ENCODE data around the gene TBKBP1. TPM values are rescaled to one million over a fixed set of nuclear protein-coding genes. Genes with fewer than 3 reads are reported as not detected.

Gene TBKBP1
- total and polyA plus RNA-seq, 9 of the 15 experiments (the other 6 are each of a cell fraction or from before 2014, with no cell fraction given) = 0.03 to 15.6 (median 6.8) TPM

DNA sequence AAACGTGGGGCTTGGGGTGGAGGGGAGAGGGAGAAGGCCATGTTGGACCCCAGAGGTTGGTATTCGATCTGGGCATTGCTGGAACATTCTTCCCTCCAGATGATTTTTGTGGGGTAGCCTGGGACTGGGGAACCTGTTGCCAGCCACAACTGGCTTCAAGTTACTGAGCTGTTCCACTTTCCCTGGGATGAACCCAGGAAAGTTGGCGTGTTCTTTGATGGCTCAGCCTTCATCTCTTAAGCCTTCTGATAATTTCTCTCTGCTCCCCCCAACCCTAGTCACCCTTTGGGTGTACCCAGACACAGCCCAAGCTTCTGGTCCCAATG is 41.1 kb downstream of the TBKBP1 start:
- FAIRE-seq = no peak
- Histone ChIP-seq H3K4me2 (ENCODE audit: insufficient read depth, low read length) (no peak overlapping the region), H3K4me3 (no peak overlapping the region), H3K4me1 (replicated peaks in 1 of 2; ENCODE audit: control insufficient read depth in 2 of 2, insufficient read depth in 2 of 2, low read length in 2 of 2) (peaks cover 0 to 12% of the 10 kb centered on the region in 2 experiments; a peak in 2 of 5 replicates), H3K9me3 (replicated peaks; ENCODE audit: control insufficient read depth, insufficient read depth, low read depth, low read length) (no peaks in the 10 kb centered on the region), H3K9me1 (ENCODE audit: control insufficient read depth, insufficient read depth, low read length) (no peaks in the 10 kb centered on the region), H3K79me2 (ENCODE audit: control insufficient read depth, insufficient read depth, low read length) (no peaks in the 10 kb centered on the region), H4K20me1 (replicated peaks; ENCODE audit: control insufficient read depth, insufficient read depth, low read length) (peaks cover 13% of the 10 kb centered on the region; the same call in 1 of the 2 replicates), H3K27me3 (ENCODE audit: control insufficient read depth in 2 of 2, insufficient read depth in 2 of 2, low read length in 2 of 2) (peaks cover 16 to 47% of the 10 kb centered on the region in 2 experiments), H3K9ac (ENCODE audit: insufficient read depth in 1 of 2, low read depth in 2 of 2, low read length in 2 of 2) (no peak overlapping the region), H3K36me3 (ENCODE audit: control insufficient read depth, insufficient read depth, low read length) (no peaks in the 10 kb centered on the region), H3K27ac (ENCODE audit: extremely low read depth, low read depth, low read length) (no peak overlapping the region), H2AFZ (ENCODE audit: low read depth, low read length) (no peak overlapping the region)
- intact Hi-C loops (cut with micrococcal nuclease) (no loop called here), in situ Hi-C loops (cut with MboI) (no loop called here)
- ATAC-seq = no peak
- ChIA-PET POLR2A (interaction anchor here (0.7 kb wide), 3 partner anchors 10 to 58 kb away, joined by 3 to 4 read pairs (median 3); no protein-coding TSS in a partner anchor), CTCF (ENCODE audit: low intra/inter-chr PET ratio) (no interaction called here)
- no peak for DNase-seq (ENCODE audit: extremely low read depth in 1 of 4, low spot score in 3 of 4)
- no peak for TF ChIP-seq RFX5 (IDR thresholded peaks at IDR 0.05; ENCODE audit: low read depth, low read length)
- no peak for TF ChIP-seq TEAD1 (CRISPR knock-in tag; IDR thresholded peaks at IDR 0.05)
- no peak for TF ChIP-seq ZNF124 (CRISPR knock-in tag; IDR thresholded peaks at IDR 0.05)
- TF ChIP-seq ADNP (tag; IDR thresholded peaks at IDR 0.05) = no peak
- no peak for TF ChIP-seq LEF1 (IDR thresholded peaks at IDR 0.05)
- TF ChIP-seq, protein P1, sequence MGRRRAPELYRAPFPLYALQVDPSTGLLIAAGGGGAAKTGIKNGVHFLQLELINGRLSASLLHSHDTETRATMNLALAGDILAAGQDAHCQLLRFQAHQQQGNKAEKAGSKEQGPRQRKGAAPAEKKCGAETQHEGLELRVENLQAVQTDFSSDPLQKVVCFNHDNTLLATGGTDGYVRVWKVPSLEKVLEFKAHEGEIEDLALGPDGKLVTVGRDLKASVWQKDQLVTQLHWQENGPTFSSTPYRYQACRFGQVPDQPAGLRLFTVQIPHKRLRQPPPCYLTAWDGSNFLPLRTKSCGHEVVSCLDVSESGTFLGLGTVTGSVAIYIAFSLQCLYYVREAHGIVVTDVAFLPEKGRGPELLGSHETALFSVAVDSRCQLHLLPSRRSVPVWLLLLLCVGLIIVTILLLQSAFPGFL (CRISPR knock-in tag; IDR thresholded peaks at IDR 0.05) = no peak
- no peak for TF ChIP-seq HIVEP1 (CRISPR knock-in tag; IDR thresholded peaks at IDR 0.05)
- TF ChIP-seq, protein P2, sequence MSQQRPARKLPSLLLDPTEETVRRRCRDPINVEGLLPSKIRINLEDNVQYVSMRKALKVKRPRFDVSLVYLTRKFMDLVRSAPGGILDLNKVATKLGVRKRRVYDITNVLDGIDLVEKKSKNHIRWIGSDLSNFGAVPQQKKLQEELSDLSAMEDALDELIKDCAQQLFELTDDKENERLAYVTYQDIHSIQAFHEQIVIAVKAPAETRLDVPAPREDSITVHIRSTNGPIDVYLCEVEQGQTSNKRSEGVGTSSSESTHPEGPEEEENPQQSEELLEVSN (IDR thresholded peaks at IDR 0.05; ENCODE audit: borderline replicate concordance in 1 of 2, extremely low read depth in 1 of 2, insufficient read depth in 1 of 2, insufficient read length in 1 of 2, low read depth in 1 of 2, low read length in 1 of 2, poor library complexity in 1 of 2, severe bottlenecking in 1 of 2) = no peak
- no peak for TF ChIP-seq SMARCB1 (IDR thresholded peaks at IDR 0.05; ENCODE audit: insufficient read length, low read depth)
- whole genome bisulfite sequencing (ENCODE audit: insufficient coverage, low coverage, missing lambda C conversion rate) = 11% methylated on average over 3 of the region's 3 CpGs
- no TSS peak for BruUV-seq (replicated peaks)
